Omental fat pad (tissue), 4 donors: ENCODE data around the gene RACGAP1. TPM values are rescaled to one million over a fixed set of nuclear protein-coding genes. Genes with fewer than 3 reads are reported as not detected.

ENCODE experiments used
- ATAC-seq: fragments of 150-250 bp; one replicate; pipeline ENCODE4 v1.9.1; 2016; ENCODE audit warnings: mild to moderate bottlenecking, moderate library complexity; ENCODE audit not compliant: low FRiP score
- DNase-seq: peaks from one replicate; pipeline ENCODE4 v3.0.0-alpha.2; 2019; ENCODE audit warnings: low spot score
- total RNA-seq, 4 donors: library from RNA; depleted of rRNA; stranded (reverse); fragments of >200 nt; gene quantifications; one replicate each; pipeline ENCODE4 v1.1.0, GENCODE V29; 2016
- TF ChIP-seq, protein P1 (sequence below), 3 donors: fragments of 450-650 bp; IDR thresholded peaks; one replicate each; pipeline ENCODE4 v1.5.1; 2016 to 2017; ENCODE audit warnings: antibody characterized with exemption in 3 of 3, mild to moderate bottlenecking in 3 of 3, moderate library complexity in 2 of 3

RACGAP1 gene
- total RNA-seq = 10 to 100 TPM in 2 of 4 donors, 1 to 10 TPM in 2; 5.2 to 15.3 (median 8.5) TPM

DNA sequence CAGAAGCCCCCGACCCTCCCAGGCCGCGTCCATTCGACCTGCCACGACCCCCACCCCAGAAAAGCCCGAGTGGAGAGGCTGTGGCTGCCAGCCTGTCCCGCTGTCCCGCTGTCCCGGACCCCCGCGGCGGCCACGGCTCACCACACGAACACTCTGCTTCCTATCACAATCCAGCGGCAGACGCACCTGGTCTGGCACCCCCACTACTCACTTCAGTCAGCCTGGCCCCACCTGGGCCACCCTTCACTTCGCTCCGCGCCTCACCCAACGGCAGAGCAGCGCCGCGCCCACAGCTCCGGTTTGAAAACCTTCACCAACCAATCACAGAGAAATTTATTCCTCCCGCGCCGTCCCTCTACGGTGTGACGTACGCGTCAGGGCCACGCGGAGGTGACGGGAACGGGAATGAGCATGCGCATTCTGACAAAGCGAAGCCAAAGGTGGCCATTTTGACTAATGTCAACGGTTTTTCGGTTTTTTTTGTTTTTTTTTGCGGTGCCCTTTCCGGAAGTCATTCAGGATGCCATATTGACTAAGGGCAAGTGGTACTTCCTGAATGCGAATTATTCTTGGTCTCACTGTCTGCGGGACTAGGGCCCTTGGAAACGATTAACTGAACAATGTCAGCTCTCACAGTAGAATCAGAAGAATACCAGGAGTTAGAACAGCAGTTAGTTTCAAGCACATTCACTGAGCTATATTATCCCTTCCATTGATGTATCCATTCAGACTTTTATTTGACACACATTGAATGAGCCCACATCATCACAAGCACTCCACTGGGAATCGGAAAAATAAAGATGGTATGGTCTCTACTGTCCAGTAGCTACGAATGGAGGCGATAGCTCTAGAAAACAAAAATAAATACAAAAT, at the start of gene RACGAP1:
RACGAP1 (minus strand) TSS at position 308 of the 873 bp plus-strand sequence. CDS start 8,779 bp downstream, outside the sequence.
- TF ChIP-seq, protein P1, sequence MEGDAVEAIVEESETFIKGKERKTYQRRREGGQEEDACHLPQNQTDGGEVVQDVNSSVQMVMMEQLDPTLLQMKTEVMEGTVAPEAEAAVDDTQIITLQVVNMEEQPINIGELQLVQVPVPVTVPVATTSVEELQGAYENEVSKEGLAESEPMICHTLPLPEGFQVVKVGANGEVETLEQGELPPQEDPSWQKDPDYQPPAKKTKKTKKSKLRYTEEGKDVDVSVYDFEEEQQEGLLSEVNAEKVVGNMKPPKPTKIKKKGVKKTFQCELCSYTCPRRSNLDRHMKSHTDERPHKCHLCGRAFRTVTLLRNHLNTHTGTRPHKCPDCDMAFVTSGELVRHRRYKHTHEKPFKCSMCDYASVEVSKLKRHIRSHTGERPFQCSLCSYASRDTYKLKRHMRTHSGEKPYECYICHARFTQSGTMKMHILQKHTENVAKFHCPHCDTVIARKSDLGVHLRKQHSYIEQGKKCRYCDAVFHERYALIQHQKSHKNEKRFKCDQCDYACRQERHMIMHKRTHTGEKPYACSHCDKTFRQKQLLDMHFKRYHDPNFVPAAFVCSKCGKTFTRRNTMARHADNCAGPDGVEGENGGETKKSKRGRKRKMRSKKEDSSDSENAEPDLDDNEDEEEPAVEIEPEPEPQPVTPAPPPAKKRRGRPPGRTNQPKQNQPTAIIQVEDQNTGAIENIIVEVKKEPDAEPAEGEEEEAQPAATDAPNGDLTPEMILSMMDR (IDR thresholded peaks at IDR 0.05) = no peak
- ATAC-seq (peak; percentile 98), DNase-seq (peak; percentile 73)

GRCh38 chr12:50073712-50074111, 48.4 kb upstream of the RACGAP1 start:
- TF ChIP-seq, protein P1 (IDR thresholded peaks at IDR 0.05) = no peak
- DNase-seq (no peak), ATAC-seq (no peak)

DNA sequence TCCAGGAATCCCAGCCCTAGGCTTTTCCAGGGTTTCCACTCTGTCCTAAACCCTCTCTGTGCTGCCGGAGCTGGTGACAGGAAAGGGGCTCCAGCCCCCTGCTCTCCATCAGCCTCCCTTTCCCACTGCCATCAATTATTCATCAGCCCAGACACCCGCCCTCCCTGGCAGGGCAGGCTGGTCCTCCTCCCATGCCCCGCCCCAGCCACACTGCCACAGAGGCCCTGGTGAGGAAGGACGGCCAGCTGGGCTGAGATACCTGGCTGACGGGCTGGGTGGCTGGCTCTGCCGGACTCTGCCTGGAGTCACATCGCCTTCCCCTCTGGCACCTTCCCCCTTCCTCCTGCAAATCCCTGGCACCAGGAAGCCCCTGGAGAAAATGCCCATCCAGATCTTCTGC, 47.9 kb upstream of the RACGAP1 start:
- DNase-seq (no peak), ATAC-seq (no peak)
- TF ChIP-seq, protein P1 (IDR thresholded peaks at IDR 0.05) = no peak

GRCh38 chr12:50072198-50072907, 47.1 kb upstream of the RACGAP1 start:
- TF ChIP-seq, protein P1 (IDR thresholded peaks at IDR 0.05) = no peak
- no peak for ATAC-seq
- DNase-seq = no peak

DNA sequence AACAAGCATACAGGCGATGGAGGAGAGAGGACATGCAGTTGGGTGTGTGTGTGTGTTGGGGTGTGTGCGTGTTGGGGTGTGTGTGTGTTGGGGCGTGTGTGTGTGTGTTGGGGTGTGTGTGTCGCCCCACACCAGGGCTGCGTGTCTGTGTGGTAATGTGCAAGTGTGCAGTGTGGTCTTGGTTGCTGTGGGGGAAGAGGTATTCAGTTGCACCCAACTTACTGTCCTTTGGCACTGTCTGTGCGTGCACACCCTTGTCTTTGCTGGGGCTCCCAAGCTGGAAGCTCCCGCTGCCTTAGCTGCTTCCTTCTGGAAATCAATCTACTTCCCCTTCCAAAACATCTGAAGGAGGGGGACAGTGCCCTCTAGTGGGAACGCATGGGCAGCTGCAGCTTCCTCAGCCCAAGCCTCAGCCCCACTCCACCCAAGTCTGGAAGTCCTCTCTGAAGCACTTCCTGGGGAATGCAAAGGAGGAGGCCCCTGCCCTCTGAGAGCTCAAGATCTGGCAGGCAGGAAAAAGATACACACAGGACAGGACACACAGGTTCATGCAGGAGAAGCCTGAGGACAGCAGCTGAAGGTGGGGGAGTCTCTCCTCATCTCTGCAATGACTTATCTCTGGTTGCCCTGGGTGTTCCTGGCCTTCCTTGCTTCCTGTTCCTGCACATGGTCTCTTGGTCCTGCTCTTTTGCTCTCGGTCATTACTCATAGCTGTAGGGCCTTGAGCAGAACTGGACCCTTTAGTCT, 45.2 kb upstream of the RACGAP1 start:
- no peak for DNase-seq
- ATAC-seq = peak; percentile 69
- TF ChIP-seq, protein P1 (IDR thresholded peaks at IDR 0.05) = peak in 2 of 3 donors; percentile 64 to 87

DNA sequence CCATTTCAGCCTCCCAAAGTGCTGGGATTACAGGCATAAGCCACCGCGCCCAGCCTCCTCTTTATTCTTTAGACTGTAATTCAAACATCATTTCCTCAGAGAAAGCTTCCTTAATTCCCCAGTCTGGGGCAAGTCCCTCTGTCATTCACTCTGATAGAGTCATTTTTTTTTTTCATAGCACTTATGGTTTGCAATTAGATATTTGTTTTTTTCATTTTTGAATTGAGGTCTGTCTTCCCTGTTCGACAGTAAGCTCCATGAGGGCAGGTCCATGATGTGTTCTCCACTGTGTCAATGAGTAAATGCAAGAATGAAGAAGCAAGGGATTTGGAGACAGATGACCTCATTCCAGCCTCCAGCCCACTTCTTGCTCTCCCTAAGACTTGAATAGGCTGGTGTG, 44.2 kb upstream of the RACGAP1 start:
- TF ChIP-seq, protein P1 (IDR thresholded peaks at IDR 0.05) = no peak
- ATAC-seq (no peak), DNase-seq (no peak)
